ENCODE results near the gene NACC2.

- TF ChIP-seq, protein P1, sequence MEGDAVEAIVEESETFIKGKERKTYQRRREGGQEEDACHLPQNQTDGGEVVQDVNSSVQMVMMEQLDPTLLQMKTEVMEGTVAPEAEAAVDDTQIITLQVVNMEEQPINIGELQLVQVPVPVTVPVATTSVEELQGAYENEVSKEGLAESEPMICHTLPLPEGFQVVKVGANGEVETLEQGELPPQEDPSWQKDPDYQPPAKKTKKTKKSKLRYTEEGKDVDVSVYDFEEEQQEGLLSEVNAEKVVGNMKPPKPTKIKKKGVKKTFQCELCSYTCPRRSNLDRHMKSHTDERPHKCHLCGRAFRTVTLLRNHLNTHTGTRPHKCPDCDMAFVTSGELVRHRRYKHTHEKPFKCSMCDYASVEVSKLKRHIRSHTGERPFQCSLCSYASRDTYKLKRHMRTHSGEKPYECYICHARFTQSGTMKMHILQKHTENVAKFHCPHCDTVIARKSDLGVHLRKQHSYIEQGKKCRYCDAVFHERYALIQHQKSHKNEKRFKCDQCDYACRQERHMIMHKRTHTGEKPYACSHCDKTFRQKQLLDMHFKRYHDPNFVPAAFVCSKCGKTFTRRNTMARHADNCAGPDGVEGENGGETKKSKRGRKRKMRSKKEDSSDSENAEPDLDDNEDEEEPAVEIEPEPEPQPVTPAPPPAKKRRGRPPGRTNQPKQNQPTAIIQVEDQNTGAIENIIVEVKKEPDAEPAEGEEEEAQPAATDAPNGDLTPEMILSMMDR (IDR thresholded peaks at IDR 0.05): no peak
- TF ChIP-seq POLR2AphosphoS5 (IDR thresholded peaks at IDR 0.05): peak in 1 of 3 donors; percentile 53
- no peak for TF ChIP-seq POLR2A (IDR thresholded peaks at IDR 0.05)
- TF ChIP-seq EP300 (IDR thresholded peaks at IDR 0.05; ENCODE audit: low read depth): no peak
Observed at GRCh38 chr9:135971892-135972291, 123.2 kb downstream of the NACC2 start.
